Brain pericyte (primary cell): Measurements from ENCODE around the gene MPV17L2.

Source experiments
- DNase-seq: peaks from one replicate; pipeline ENCODE4 v3.0.0-alpha.2; 2012; ENCODE audit warnings: low read depth, low spot score

The MPV17L2 gene

GRCh38 chr19:18234194-18234593 is 41.2 kb downstream of the MPV17L2 start:
- DNase-seq, result no peak

- DNase-seq, result no peak
Measured at GRCh38 chr19:18239303-18239702, 46.3 kb downstream of the MPV17L2 start.

- no peak for DNase-seq
Measured at GRCh38 chr19:18245297-18245696, 52.3 kb downstream of the MPV17L2 start.
